AG08395 (cell line): ENCODE data around the gene TCF4.
A peak's percentile ranks its signal among the peaks of the same experiment; 100 is the strongest.

Source experiments
- DNase-seq: peaks from one replicate; pipeline ENCODE4 v3.0.0; 2012; ENCODE audit warnings: mixed read lengths, low spot score

Gene TCF4

GRCh38 chr18:55588111-55588869, at the start of gene TCF4:
Gene TCF4, minus strand, starts transcription at chr18:55588192. Its CDS starts 1,076 bp downstream, at chr18:55587116.
- peak; percentile 45 for DNase-seq

GRCh38 chr18:55637204-55637603, 49.2 kb upstream of the TCF4 start:
- DNase-seq = no peak

- DNase-seq = no peak
Measured at GRCh38 chr18:55635439-55635838, 47.4 kb upstream of the TCF4 start.

GRCh38 chr18:55634545-55634944, 46.6 kb upstream of the TCF4 start:
- DNase-seq = peak; percentile 56

- no peak for DNase-seq
Measured at GRCh38 chr18:55633032-55633431, 45.0 kb upstream of the TCF4 start.

- no peak for DNase-seq
Measured at GRCh38 chr18:55629133-55629532, 41.1 kb upstream of the TCF4 start.

- DNase-seq = no peak
Measured at GRCh38 chr18:55627007-55627406, 39.0 kb upstream of the TCF4 start.

- no peak for DNase-seq
Measured at GRCh38 chr18:55625901-55626300, 37.9 kb upstream of the TCF4 start.

GRCh38 chr18:55623626-55624025, 35.6 kb upstream of the TCF4 start:
- DNase-seq = no peak

- no peak for DNase-seq
Measured at GRCh38 chr18:55610506-55610905, 22.5 kb upstream of the TCF4 start.

- no peak for DNase-seq
Measured at GRCh38 chr18:55609160-55609825, 21.3 kb upstream of the TCF4 start.

- no peak for DNase-seq
Measured at GRCh38 chr18:55608497-55608896, 20.5 kb upstream of the TCF4 start.

- no peak for DNase-seq
Measured at GRCh38 chr18:55607773-55608172, 19.8 kb upstream of the TCF4 start.

- DNase-seq = no peak
Measured at GRCh38 chr18:55605733-55606338, 17.8 kb upstream of the TCF4 start.

GRCh38 chr18:55603775-55604174, 15.8 kb upstream of the TCF4 start:
- no peak for DNase-seq

GRCh38 chr18:55593888-55594287, 5.9 kb upstream of the TCF4 start:
- DNase-seq = no peak

- no peak for DNase-seq
Measured at GRCh38 chr18:55592572-55592971, 4.6 kb upstream of the TCF4 start.

GRCh38 chr18:55592106-55592505, 4.1 kb upstream of the TCF4 start:
- DNase-seq = no peak

GRCh38 chr18:55589625-55590291, 1.8 kb upstream of the TCF4 start:
- peak; percentile 96 for DNase-seq

GRCh38 chr18:55588870-55589595, 1.0 kb upstream of the TCF4 start:
- no peak for DNase-seq

GRCh38 chr18:55587418-55588110, 428 bp downstream of the TCF4 start:
- peak; percentile 20 for DNase-seq
